Measurements from ENCODE around the gene HTR1B. TPM values are rescaled to one million over a fixed set of nuclear protein-coding genes. Genes with fewer than 3 reads are reported as not detected.

Gene HTR1B
- total and polyA plus RNA-seq, 9 of the 15 experiments (the other 6 are each of a cell fraction or from before 2014, with no cell fraction given): not detected

- ChIA-PET CTCF (ENCODE audit: low intra/inter-chr PET ratio) (no interaction called here), POLR2A (no interaction called here)
- Histone ChIP-seq H3K9me3 (replicated peaks; ENCODE audit: control insufficient read depth, insufficient read depth, low read depth, low read length) (no peaks in the 10 kb centered on the region), H3K9ac (ENCODE audit: insufficient read depth in 1 of 2, low read depth in 2 of 2, low read length in 2 of 2) (no peak overlapping the region), H3K79me2 (ENCODE audit: control insufficient read depth, insufficient read depth, low read length) (no peaks in the 10 kb centered on the region), H3K4me3 (no peak overlapping the region), H3K36me3 (ENCODE audit: control insufficient read depth, insufficient read depth, low read length) (no peaks in the 10 kb centered on the region), H3K4me2 (ENCODE audit: insufficient read depth, low read length) (no peak overlapping the region), H3K9me1 (ENCODE audit: control insufficient read depth, insufficient read depth, low read length) (no peaks in the 10 kb centered on the region), H4K20me1 (replicated peaks; ENCODE audit: control insufficient read depth, insufficient read depth, low read length) (no peaks in the 10 kb centered on the region), H3K27me3 (ENCODE audit: control insufficient read depth in 2 of 2, insufficient read depth in 2 of 2, low read length in 2 of 2) (no peaks in the 10 kb centered on the region), H2AFZ (ENCODE audit: low read depth, low read length) (no peak overlapping the region), H3K4me1 (replicated peaks in 1 of 2; ENCODE audit: control insufficient read depth in 2 of 2, insufficient read depth in 2 of 2, low read length in 2 of 2) (no peaks in the 10 kb centered on the region), H3K27ac (ENCODE audit: extremely low read depth, low read depth, low read length) (no peak overlapping the region)
- WGBS (ENCODE audit: insufficient coverage, low coverage, missing lambda C conversion rate): 0% methylated on average over 6 of the region's 10 CpGs
- TF ChIP-seq MAZ (CRISPR knock-in tag; conservative IDR thresholded peaks at IDR 0.05 in 1 of 2, IDR thresholded peaks at IDR 0.05 in 1 of 2): no peak
- no peak for TF ChIP-seq SLC30A9 (CRISPR knock-in tag; IDR thresholded peaks at IDR 0.05)
- no peak for TF ChIP-seq C11orf30 (IDR thresholded peaks at IDR 0.05; ENCODE audit: low read depth)
- no peak for TF ChIP-seq HNRNPUL1 (IDR thresholded peaks at IDR 0.05; ENCODE audit: low read length)
- no peak for TF ChIP-seq ZNF76 (CRISPR knock-in tag; IDR thresholded peaks at IDR 0.05; ENCODE audit: borderline replicate concordance)
- no peak for TF ChIP-seq ZNF77 (CRISPR knock-in tag; IDR thresholded peaks at IDR 0.05)
- no peak for TF ChIP-seq DIDO1 (tag; IDR thresholded peaks at IDR 0.05; ENCODE audit: low read depth)
- no peak for TF ChIP-seq DLX4 (CRISPR knock-in tag; IDR thresholded peaks at IDR 0.05)
- no peak for TF ChIP-seq MAFK (IDR thresholded peaks at IDR 0.05; ENCODE audit: low read length)
- no peak for TF ChIP-seq FOXK2 (conservative IDR thresholded peaks at IDR 0.05 in 1 of 2, IDR thresholded peaks at IDR 0.05 in 1 of 2; ENCODE audit: low read depth in 2 of 2)
- TF ChIP-seq ZSCAN29 (IDR thresholded peaks at IDR 0.05): no peak
- no peak for TF ChIP-seq TRIM28 (IDR thresholded peaks at IDR 0.05)
- no peak for TF ChIP-seq ZC3H4 (CRISPR knock-in tag; IDR thresholded peaks at IDR 0.05; ENCODE audit: borderline replicate concordance)
- TF ChIP-seq MBD1 (CRISPR knock-in tag; IDR thresholded peaks at IDR 0.05): no peak
- ATAC-seq: no peak
- no peak for DNase-seq (ENCODE audit: extremely low read depth in 1 of 4, low spot score in 3 of 4)
- no peak for FAIRE-seq
- in situ Hi-C loops (cut with MboI): loop anchor here (25.0 kb wide), 1 partner anchor 1538 kb away; no protein-coding TSS in a partner anchor
- intact Hi-C loops (cut with micrococcal nuclease): no loop called here
- BruUV-seq (replicated peaks): no TSS peak
Observed at GRCh38 chr6:77474973-77475372, 11.7 kb upstream of the HTR1B start.
